Loucy (cell line): Measurements from ENCODE around the gene NGEF.

Source experiments
- CTCF ChIP-seq: fragments of 200-600 bp; sonication (generic); conservative IDR thresholded peaks from 2 replicates; pipeline ENCODE4 v1.5.1; 2014; ENCODE audit warnings: mild to moderate bottlenecking, antibody characterized with exemption, low read length
- EZH2phosphoT487 ChIP-seq: fragments of 200-600 bp; IDR thresholded peaks from 2 replicates; pipeline ENCODE4 v1.6.1; 2018; ENCODE audit warnings: antibody characterized with exemption, mild to moderate bottlenecking, moderate library complexity, borderline replicate concordance

GRCh38 chr2:232897598-232898408 is 115.3 kb downstream of the NGEF start:
- no peak for TF ChIP-seq CTCF
- no peak for TF ChIP-seq EZH2phosphoT487
